GM19395 (cell line): Measurements from ENCODE around the gene IL9R.
"Not testable (repeated sequence)": the region's sequence is repeated elsewhere in the genome, so short reads cannot be mapped to it uniquely, and the experiment has no call there.

Experiments used
- ATAC-seq: cut with Tn5 transposase; IDR thresholded peaks from one replicate; pipeline ENCODE4 v1.9.1; 2021; ENCODE audit warnings: mild to moderate bottlenecking, moderate library complexity; ENCODE audit not compliant: unreplicated experiment

IL9R gene

GRCh38 chrX:156029296-156029695 is 31.8 kb downstream of the IL9R start:
- not testable (repeated sequence) for ATAC-seq

GRCh38 chrX:156029707-156030442 is 32.4 kb downstream of the IL9R start:
- ATAC-seq: not testable (repeated sequence)

- not testable (repeated sequence) for ATAC-seq
Observed at GRCh38 chrX:156030474-156030873, 33.0 kb downstream of the IL9R start.
